ENCODE data around the gene TLR8.

TLR8 gene

GRCh38 chrX:12906046-12906761, at the start of gene TLR8:
Gene TLR8 (plus strand): TSS chrX:12906620. CDS start chrX:12906707, 87 bp downstream.
- H3K4me3 ChIP-seq (ENCODE audit: low read length), result no peak within 1 kb of the TSS
- DNase-seq (ENCODE audit: low read depth), result no peak
- no peak for TF ChIP-seq CTCF (conservative IDR thresholded peaks at IDR 0.05; ENCODE audit: low read depth, low read length)

GRCh38 chrX:12865359-12865758, 41.1 kb upstream of the TLR8 start:
- DNase-seq (ENCODE audit: low read depth), result no peak
- TF ChIP-seq CTCF (conservative IDR thresholded peaks at IDR 0.05; ENCODE audit: low read depth, low read length), result no peak
- H3K4me3 ChIP-seq (ENCODE audit: low read length), result no peak overlapping the region

- DNase-seq (ENCODE audit: low read depth), result no peak
- no peak for TF ChIP-seq CTCF (conservative IDR thresholded peaks at IDR 0.05; ENCODE audit: low read depth, low read length)
- H3K4me3 ChIP-seq (ENCODE audit: low read length), result no peak within 1 kb of the TSS
These were observed 39.7 kb upstream of the TLR8 start, which contains the start of gene TLR7 for GRCh38 chrX:12866451-12867377. Gene TLR7 (plus strand): TSS chrX:12867072. CDS start chrX:12867579, 507 bp downstream.

- no peak for DNase-seq (ENCODE audit: low read depth)
These were observed 38.7 kb upstream of the TLR8 start for GRCh38 chrX:12867685-12868084.

GRCh38 chrX:12868747-12869146, 37.7 kb upstream of the TLR8 start:
- no peak for TF ChIP-seq CTCF (conservative IDR thresholded peaks at IDR 0.05; ENCODE audit: low read depth, low read length)
- no peak overlapping the region for H3K4me3 ChIP-seq (ENCODE audit: low read length)
- DNase-seq (ENCODE audit: low read depth), result no peak

More at GRCh38 chrX:12867685-12868084, 38.7 kb upstream of the TLR8 start:
- no peak for TF ChIP-seq CTCF (conservative IDR thresholded peaks at IDR 0.05; ENCODE audit: low read depth, low read length)
- H3K4me3 ChIP-seq (ENCODE audit: low read length), result no peak overlapping the region

GRCh38 chrX:12871257-12871656, 35.2 kb upstream of the TLR8 start:
- DNase-seq (ENCODE audit: low read depth), result no peak
- no peak overlapping the region for H3K4me3 ChIP-seq (ENCODE audit: low read length)
- TF ChIP-seq CTCF (conservative IDR thresholded peaks at IDR 0.05; ENCODE audit: low read depth, low read length), result no peak

Data from retinal pigment epithelial cell (primary cell).